B cell (primary cell): Measurements from ENCODE around the gene ASIP. TPM values are rescaled to one million over a fixed set of nuclear protein-coding genes. Genes with fewer than 3 reads are reported as not detected.

Source experiments
- ATAC-seq: fragments of 200-7000 bp; cut with Tn5 transposase; one replicate; pipeline ENCODE4 v1.10.0; 2021; ENCODE audit warnings: low read depth, mild to moderate bottlenecking, moderate number of reproducible peaks, moderate library complexity
- CTCF ChIA-PET: fragments of 350-600 bp; sonication (Branson Sonifier 250); formaldehyde crosslinking; loops from one replicate; lab custom pipeline; 2021; ENCODE audit warnings: antibody characterized with exemption, inconsistent platforms; lab: Charles Lee
- POLR2A ChIA-PET: fragments of 350-600 bp; sonication (Branson Sonifier 250); formaldehyde crosslinking; loops from one replicate; lab custom pipeline; 2021; ENCODE audit warnings: antibody characterized with exemption; lab: Charles Lee
- DNase-seq: peaks from one replicate; pipeline ENCODE4 v3.0.0; 2013
- H2AFZ ChIP-seq: 2 replicates; pipeline ENCODE4 v1.6.1; 2012; ENCODE audit warnings: mild to moderate bottlenecking, low read depth, low read length; ENCODE audit not compliant: insufficient read depth, poor library complexity, severe bottlenecking
- H3K27ac ChIP-seq, 2 donors: 1 replicate in 1 of 2; 2 replicates in 1 of 2; pipeline ENCODE4 v1.5.1; 2012 to 2013; ENCODE audit warnings: low read length in 2 of 2, mild to moderate bottlenecking in 2 of 2, moderate library complexity in 1 of 2
- H3K27me3 ChIP-seq, 4 experiments: fragments of 200-600 bp in 1 of 4; sonication (generic) in 1 of 4; replicated peaks in 1 of 4; 1 replicate in 2 of 4; 2 replicates in 2 of 4; pipeline versions ENCODE4 v1.6.1 to v1.7.0; 2013 to 2016; ENCODE audit warnings: low read length in 3 of 4, mild to moderate bottlenecking in 2 of 4, mixed read lengths in 1 of 4, moderate library complexity in 1 of 4; ENCODE audit not compliant: insufficient read depth in 4 of 4, control insufficient read depth in 3 of 4; ENCODE audit errors: control extremely low read depth in 1 of 4
- H3K36me3 ChIP-seq, 2 experiments: replicated peaks in 1 of 2; 1 replicate in 1 of 2; 2 replicates in 1 of 2; pipeline versions ENCODE4 v1.6.1 to v1.7.1; 2013; ENCODE audit warnings: low read length in 1 of 2; ENCODE audit not compliant: insufficient read depth in 2 of 2, control insufficient read depth in 1 of 2; ENCODE audit errors: control extremely low read depth in 1 of 2, extremely low read depth in 1 of 2
- H3K4me1 ChIP-seq, 2 donors: fragments of 200-600 bp in 1 of 2; sonication (generic) in 1 of 2; 1 replicate in 1 of 2; 2 replicates in 1 of 2; pipeline versions ENCODE4 v1.5.1 to v1.6.1; 2013 to 2017; ENCODE audit warnings: low read length in 2 of 2; ENCODE audit not compliant: control insufficient read depth in 2 of 2, insufficient read depth in 2 of 2
- H3K4me2 ChIP-seq: replicated peaks from 2 replicates; pipeline ENCODE3; 2012; ENCODE audit warnings: mild to moderate bottlenecking, low read depth, low read length; ENCODE audit not compliant: poor library complexity, severe bottlenecking
- H3K4me3 ChIP-seq, 5 experiments: fragments of 200-600 bp in 1 of 5; sonication (generic) in 1 of 5; 1 replicate in 3 of 5; 2 replicates in 2 of 5; pipeline versions ENCODE4 v1.5.1 to v1.7.0; 2011 to 2016; ENCODE audit warnings: low read length in 4 of 5, mild to moderate bottlenecking in 4 of 5, low read depth in 2 of 5, control low read depth in 1 of 5, moderate library complexity in 1 of 5; ENCODE audit not compliant: insufficient read depth in 1 of 5; ENCODE audit errors: control extremely low read depth in 1 of 5, extremely low read depth in 1 of 5
- H3K79me2 ChIP-seq: fragments of 200-600 bp; sonication (generic); one replicate; pipeline ENCODE4 v1.6.0; 2016; ENCODE audit warnings: low read length; ENCODE audit not compliant: control insufficient read depth, insufficient read depth
- H3K9ac ChIP-seq: fragments of 200-600 bp; sonication (generic); 2 replicates; pipeline ENCODE4 v1.6.1; 2017; ENCODE audit warnings: mild to moderate bottlenecking, low read length, moderate library complexity
- H3K9me3 ChIP-seq, 3 donors: one replicate each; pipeline versions ENCODE4 v1.6.1 to v1.7.1; 2013; ENCODE audit warnings: low read length in 2 of 3; ENCODE audit not compliant: control insufficient read depth in 2 of 3, insufficient read depth in 1 of 3; ENCODE audit errors: control extremely low read depth in 1 of 3
- H4K20me1 ChIP-seq: 2 replicates; pipeline ENCODE4 v1.6.0; 2012; ENCODE audit warnings: mild to moderate bottlenecking, low read length; ENCODE audit not compliant: insufficient read depth, control insufficient read depth, poor library complexity, severe bottlenecking
- H3K27ac Mint-ChIP-seq: one replicate; pipeline ENCODE4 v1.8.0; 2021; ENCODE audit warnings: mixed read lengths
- H3K27me3 Mint-ChIP-seq: one replicate; pipeline ENCODE4 v1.8.0; 2021; ENCODE audit warnings: mixed read lengths
- H3K4me1 Mint-ChIP-seq: one replicate; pipeline ENCODE4 v1.8.0; 2021; ENCODE audit warnings: mixed read lengths
- H3K4me3 Mint-ChIP-seq: one replicate; pipeline ENCODE4 v1.8.0; 2021; ENCODE audit warnings: mixed read lengths
- H3K9me3 Mint-ChIP-seq: one replicate; pipeline ENCODE4 v1.8.0; 2022; ENCODE audit warnings: mixed read lengths; ENCODE audit not compliant: insufficient read depth
- EZH2 ChIP-seq: IDR thresholded peaks from 2 replicates; pipeline ENCODE4 v1.6.1; 2012; ENCODE audit warnings: borderline replicate concordance, low read depth, mild to moderate bottlenecking, moderate library complexity, low read length; ENCODE audit not compliant: insufficient read depth, poor library complexity, severe bottlenecking
- WGBS: methylation state at CpG from one replicate; pipeline ENCODE4 v1.1.5; 2013; ENCODE audit warnings: missing lambda C conversion rate; ENCODE audit not compliant: insufficient coverage; 5-methylcytosine and 5-hydroxymethylcytosine counted together
- intact Hi-C: fragments of 100-400 bp; cut with micrococcal nuclease; formaldehyde crosslinking; loops from one replicate; pipeline ENCODE4 v1.10.0; 2022
- polyA plus RNA-seq: library from polyadenylated mRNA; depleted of rRNA; stranded (reverse); fragments of >200 nt; gene quantifications from 2 replicates; pipeline ENCODE4 v1.2.3, GENCODE V29; 2012
- total RNA-seq, 2 donors: library from RNA; stranded (reverse); fragments of 120-200 nt in 1 of 2; gene quantifications; 1 replicate in 1 of 2; 2 replicates in 1 of 2; pipeline versions ENCODE4 v1.2.3 to v1.2.4, GENCODE V29; 2013 to 2022
- TF ChIP-seq, protein P1 (sequence below): fragments of 200-600 bp; IDR thresholded peaks from one replicate; pipeline ENCODE4 v1.8.0; 2022; ENCODE audit warnings: antibody characterized with exemption, mild to moderate bottlenecking

The ASIP gene
- total and polyA plus RNA-seq, 2 donors (not counting 1 experiment from before 2014, with no cell fraction given): 0.24 TPM; not detected in 1

DNA sequence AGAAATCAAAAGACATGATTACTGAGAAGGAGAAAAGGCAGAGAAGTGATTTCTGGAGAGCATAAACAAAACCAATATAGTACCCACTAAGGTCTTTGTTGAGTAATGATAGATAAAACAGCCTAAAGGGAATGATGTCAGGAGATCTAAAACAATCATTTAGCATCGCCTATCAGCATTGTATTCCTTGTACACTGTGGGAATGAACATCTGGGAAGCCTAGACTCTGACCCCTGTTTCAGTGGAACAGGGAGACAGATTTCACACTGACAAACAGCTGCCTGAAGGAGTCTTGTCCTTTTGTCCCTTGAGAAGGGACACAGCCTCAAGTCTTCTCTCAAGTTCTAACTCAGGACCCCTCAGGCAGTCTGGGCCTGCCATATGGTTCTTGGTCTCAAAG, 1.7 kb downstream of the ASIP start:
- H3K4me1 Mint-ChIP-seq: peaks cover 31% of the 10 kb centered on the region
- Histone ChIP-seq H2AFZ (peak overlapping the region; percentile 26), H3K4me2 (no peak overlapping the region), H4K20me1 (no peaks in the 10 kb centered on the region), H3K9ac (no peak overlapping the region), H3K27me3 (no peaks in the 10 kb centered on the region), H3K9me3 (peaks cover 0 to 6% (median 4%) of the 10 kb centered on the region in 3 donors), H3K4me3 (no peak overlapping the region), H3K36me3 (no peaks in the 10 kb centered on the region), H3K27ac (no peak overlapping the region), H3K4me1 (peaks cover 25 to 29% of the 10 kb centered on the region in 2 donors), H3K79me2 (no peaks in the 10 kb centered on the region)
- no peaks in the 10 kb centered on the region for H3K27me3 Mint-ChIP-seq
- DNase-seq (no peak), ATAC-seq (no peak)
- POLR2A ChIA-PET: no interaction called here
- no peak overlapping the region for H3K4me3 Mint-ChIP-seq
- H3K27ac Mint-ChIP-seq: peak overlapping the region; percentile 57
- intact Hi-C loops: no loop called here
- TF ChIP-seq EZH2: no peak
- TF ChIP-seq, protein P1, sequence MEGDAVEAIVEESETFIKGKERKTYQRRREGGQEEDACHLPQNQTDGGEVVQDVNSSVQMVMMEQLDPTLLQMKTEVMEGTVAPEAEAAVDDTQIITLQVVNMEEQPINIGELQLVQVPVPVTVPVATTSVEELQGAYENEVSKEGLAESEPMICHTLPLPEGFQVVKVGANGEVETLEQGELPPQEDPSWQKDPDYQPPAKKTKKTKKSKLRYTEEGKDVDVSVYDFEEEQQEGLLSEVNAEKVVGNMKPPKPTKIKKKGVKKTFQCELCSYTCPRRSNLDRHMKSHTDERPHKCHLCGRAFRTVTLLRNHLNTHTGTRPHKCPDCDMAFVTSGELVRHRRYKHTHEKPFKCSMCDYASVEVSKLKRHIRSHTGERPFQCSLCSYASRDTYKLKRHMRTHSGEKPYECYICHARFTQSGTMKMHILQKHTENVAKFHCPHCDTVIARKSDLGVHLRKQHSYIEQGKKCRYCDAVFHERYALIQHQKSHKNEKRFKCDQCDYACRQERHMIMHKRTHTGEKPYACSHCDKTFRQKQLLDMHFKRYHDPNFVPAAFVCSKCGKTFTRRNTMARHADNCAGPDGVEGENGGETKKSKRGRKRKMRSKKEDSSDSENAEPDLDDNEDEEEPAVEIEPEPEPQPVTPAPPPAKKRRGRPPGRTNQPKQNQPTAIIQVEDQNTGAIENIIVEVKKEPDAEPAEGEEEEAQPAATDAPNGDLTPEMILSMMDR: no peak
- no CpG with 5 or more reads among the region's 1 CpG for WGBS
- CTCF ChIA-PET: no interaction called here
- peaks cover 3% of the 10 kb centered on the region for H3K9me3 Mint-ChIP-seq

DNA sequence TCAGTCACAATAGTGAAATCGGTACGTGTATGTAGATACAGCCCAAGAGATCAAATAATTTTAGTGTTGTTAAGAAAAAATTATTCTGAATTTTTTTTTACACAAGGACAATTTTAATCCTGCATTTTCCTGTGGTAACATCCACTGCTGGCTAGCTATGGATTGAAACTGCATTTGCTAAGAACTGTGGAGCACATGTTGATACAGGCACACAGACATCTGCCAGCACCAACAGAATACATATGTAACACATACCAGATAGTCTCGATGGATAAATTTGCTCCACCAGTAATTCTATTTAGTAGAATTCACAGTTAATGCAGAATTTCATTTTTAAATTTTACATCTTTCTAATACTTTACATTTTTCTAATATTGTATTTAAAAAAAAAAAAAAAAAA, 2.2 kb downstream of the ASIP start:
- H4K20me1 ChIP-seq: no peaks in the 10 kb centered on the region
- ChIA-PET POLR2A (no interaction called here), CTCF (interaction anchor here (0.7 kb wide), 1 partner anchor 69 kb away, joined by 3 read pairs; no protein-coding TSS in a partner anchor)
- intact Hi-C loops: no loop called here
- H3K4me1 ChIP-seq: peaks cover 25 to 29% of the 10 kb centered on the region in 2 donors
- ATAC-seq (no peak), DNase-seq (no peak)
- no peaks in the 10 kb centered on the region for H3K79me2 ChIP-seq
- no peak overlapping the region for H3K9ac ChIP-seq
- Mint-ChIP-seq H3K27me3 (no peaks in the 10 kb centered on the region), H3K4me3 (no peak overlapping the region), H3K27ac (no peak overlapping the region), H3K4me1 (peaks cover 31% of the 10 kb centered on the region), H3K9me3 (no peaks in the 10 kb centered on the region)
- no peaks in the 10 kb centered on the region for H3K27me3 ChIP-seq
- H3K4me3 ChIP-seq: no peak overlapping the region
- no peak overlapping the region for H3K4me2 ChIP-seq
- no CpG with 5 or more reads among the region's 3 CpGs for WGBS
- H2AFZ ChIP-seq: no peak overlapping the region
- TF ChIP-seq, protein P1: no peak
- no peak for TF ChIP-seq EZH2
- H3K36me3 ChIP-seq: no peaks in the 10 kb centered on the region
- H3K27ac ChIP-seq: no peak overlapping the region
- peaks cover 0 to 2% (median 1%) of the 10 kb centered on the region in 3 donors for H3K9me3 ChIP-seq
